Stomach (tissue), 9 donors: ENCODE results near the gene RABAC1. TPM values are rescaled to one million over a fixed set of nuclear protein-coding genes. Genes with fewer than 3 reads are reported as not detected.

Experiments
- DNase-seq, 2 donors: peaks; one replicate each; pipeline versions ENCODE4 v3.0.0 to v3.0.0-alpha.2; 2013 to 2019
- H3K27ac ChIP-seq, 5 donors: fragments of 200-600 bp in 4 of 5; sonication (generic) in 4 of 5; one replicate each; pipeline ENCODE4 v1.5.1; 2013 to 2019; ENCODE audit warnings: mild to moderate bottlenecking in 1 of 5, moderate library complexity in 1 of 5
- H3K27me3 ChIP-seq, 3 donors: fragments of 200-600 bp; sonication (generic); one replicate each; pipeline ENCODE4 v1.5.1; 2017 to 2019; ENCODE audit warnings: mixed run types in 1 of 3
- H3K36me3 ChIP-seq, 4 donors: fragments of 200-600 bp; sonication (generic); 1 replicate in 3 of 4; 2 replicates in 1 of 4; pipeline ENCODE4 v1.5.1; 2016 to 2019
- H3K4me1 ChIP-seq, 4 donors: fragments of 200-600 bp; sonication (generic); one replicate each; pipeline ENCODE4 v1.5.1; 2016 to 2019
- H3K4me3 ChIP-seq, 4 donors: fragments of 200-600 bp; sonication (generic) in 3 of 4; one replicate each; pipeline ENCODE4 v1.5.1; 2016 to 2019; ENCODE audit warnings: mild to moderate bottlenecking in 1 of 4
- H3K9me3 ChIP-seq, 4 donors: fragments of 200-600 bp; sonication (generic); one replicate each; pipeline ENCODE4 v1.5.1; 2016 to 2019
- EP300 ChIP-seq: sonication (generic); formaldehyde crosslinking; IDR thresholded peaks from one replicate; pipeline ENCODE4 v1.6.1; 2017; ENCODE audit warnings: antibody characterized with exemption
- POLR2A ChIP-seq, 4 donors: fragments of 450-650 bp; IDR thresholded peaks; one replicate each; pipeline ENCODE4 v1.6.1; 2016; ENCODE audit warnings: antibody characterized with exemption in 4 of 4, control low read depth in 2 of 4, mild to moderate bottlenecking in 1 of 4, moderate library complexity in 1 of 4
- POLR2AphosphoS5 ChIP-seq, 3 donors: sonication (generic); formaldehyde crosslinking; IDR thresholded peaks; one replicate each; pipeline ENCODE4 v1.6.1; 2016; ENCODE audit warnings: antibody characterized with exemption in 3 of 3
- WGBS, 5 donors: extraction: QIAGEN DNeasy Blood & Tissue Kit in 3 of 5; methylation state at CpG; one replicate each; pipeline versions ENCODE4 v1.1.5 to v1.1.7; 2013 to 2018; 5-methylcytosine and 5-hydroxymethylcytosine counted together
- intact Hi-C: fragments of 100-400 bp; cut with DNase I; formaldehyde crosslinking; loops from one replicate; pipeline ENCODE4 v1.15.1; 2023; ENCODE audit warnings: low total_unique reads
- polyA plus RNA-seq, 3 donors: library from polyadenylated mRNA; stranded (reverse); fragments of 200-250 nt; gene quantifications; one replicate each; pipeline ENCODE4 v1.2.3, GENCODE V29; 2013
- total RNA-seq, 5 donors: library from RNA; depleted of rRNA; stranded (reverse); fragments of >200 nt; gene quantifications; one replicate each; pipeline versions ENCODE4 v1.1.0 to v1.2.3, GENCODE V29; 2014 to 2016
- TF ChIP-seq, protein P1 (sequence below), 7 experiments: fragments of 450-650 bp in 4 of 7; fragments of 200-600 bp in 3 of 7; sonication (generic) in 3 of 7; IDR thresholded peaks; one replicate each; pipeline ENCODE4 v1.5.1; 2016 to 2019; ENCODE audit warnings: antibody characterized with exemption in 7 of 7, control low read depth in 2 of 7, mild to moderate bottlenecking in 1 of 7
- donor health status: healthy with polysubstance abuse.
- donor health status: Bipolar disorder and iron deficiency.
- donor health status: healthy.

RABAC1 gene
- total and polyA plus RNA-seq, 8 donors = 44.6 to 499 (median 132) TPM

DNA sequence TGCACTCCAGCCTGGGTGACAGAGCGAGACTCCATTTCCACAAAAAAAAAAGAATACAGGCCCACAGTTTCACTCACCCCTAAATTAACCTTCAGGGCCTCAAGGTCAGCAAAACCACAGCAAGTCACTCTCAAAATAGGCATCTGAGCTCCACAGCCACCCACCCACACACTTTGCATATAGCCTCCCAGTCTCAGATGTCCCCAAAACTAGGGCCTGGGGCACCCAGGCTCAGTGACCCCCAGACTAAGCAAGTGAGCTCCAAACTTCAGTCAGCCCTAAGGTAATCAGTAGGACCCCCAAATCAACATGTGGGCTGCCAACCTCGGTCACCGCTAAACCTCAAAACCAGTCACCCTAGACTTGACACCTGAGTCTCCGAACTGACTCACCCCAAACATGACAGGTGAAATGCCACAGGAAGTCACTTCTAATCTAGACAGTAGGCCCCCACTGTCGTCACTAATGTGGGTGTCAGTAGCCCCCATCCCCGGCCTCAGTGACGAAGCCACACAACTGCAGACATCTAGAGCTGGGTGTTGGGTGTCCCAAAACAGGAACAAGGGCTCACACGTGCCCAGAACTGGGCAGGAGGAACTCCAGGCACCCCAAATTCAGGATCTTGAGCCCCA, 13.9 kb downstream of the RABAC1 start:
- Histone ChIP-seq H3K36me3 (no peaks in the 10 kb centered on the region), H3K9me3 (no peaks in the 10 kb centered on the region), H3K27ac (peak overlapping the region in 1 of 5 donors; percentile 39), H3K4me3 (no peak overlapping the region), H3K4me1 (peaks cover 9 to 11% (median 10%) of the 10 kb centered on the region in 4 donors), H3K27me3 (peaks cover 1 to 33% (median 14%) of the 10 kb centered on the region in 3 donors)
- 73 to 85% (median 80%) methylated on average over 7 to 8 of the region's 8 CpGs for WGBS, 5 donors
- peak; percentile 61 to 70 for DNase-seq
- intact Hi-C loops = no loop called here
- TF ChIP-seq POLR2A (IDR thresholded peaks at IDR 0.05) (no peak), EP300 (no peak), POLR2AphosphoS5 (IDR thresholded peaks at IDR 0.05) (no peak)
- TF ChIP-seq, protein P1, sequence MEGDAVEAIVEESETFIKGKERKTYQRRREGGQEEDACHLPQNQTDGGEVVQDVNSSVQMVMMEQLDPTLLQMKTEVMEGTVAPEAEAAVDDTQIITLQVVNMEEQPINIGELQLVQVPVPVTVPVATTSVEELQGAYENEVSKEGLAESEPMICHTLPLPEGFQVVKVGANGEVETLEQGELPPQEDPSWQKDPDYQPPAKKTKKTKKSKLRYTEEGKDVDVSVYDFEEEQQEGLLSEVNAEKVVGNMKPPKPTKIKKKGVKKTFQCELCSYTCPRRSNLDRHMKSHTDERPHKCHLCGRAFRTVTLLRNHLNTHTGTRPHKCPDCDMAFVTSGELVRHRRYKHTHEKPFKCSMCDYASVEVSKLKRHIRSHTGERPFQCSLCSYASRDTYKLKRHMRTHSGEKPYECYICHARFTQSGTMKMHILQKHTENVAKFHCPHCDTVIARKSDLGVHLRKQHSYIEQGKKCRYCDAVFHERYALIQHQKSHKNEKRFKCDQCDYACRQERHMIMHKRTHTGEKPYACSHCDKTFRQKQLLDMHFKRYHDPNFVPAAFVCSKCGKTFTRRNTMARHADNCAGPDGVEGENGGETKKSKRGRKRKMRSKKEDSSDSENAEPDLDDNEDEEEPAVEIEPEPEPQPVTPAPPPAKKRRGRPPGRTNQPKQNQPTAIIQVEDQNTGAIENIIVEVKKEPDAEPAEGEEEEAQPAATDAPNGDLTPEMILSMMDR (IDR thresholded peaks at IDR 0.05) = no peak

DNA sequence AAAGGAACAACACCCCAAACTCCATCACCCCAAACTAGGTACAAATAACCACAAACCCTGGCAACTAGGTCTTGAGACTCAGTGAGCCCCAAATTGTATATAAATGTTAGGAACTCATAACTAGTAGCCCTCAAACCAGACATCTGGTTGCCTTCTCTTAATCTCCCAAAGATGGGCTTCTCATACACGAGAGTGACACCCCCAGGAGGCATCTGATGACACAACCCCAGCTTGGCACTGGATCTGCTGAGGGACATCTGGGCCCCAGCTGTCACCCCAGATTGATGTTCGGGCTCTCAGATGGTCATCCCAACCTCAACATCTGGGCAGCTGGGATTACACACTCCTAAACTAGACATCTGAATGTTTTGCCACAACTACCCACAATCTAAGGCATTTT, 14.8 kb downstream of the RABAC1 start:
- peaks cover 16 to 19% (median 17%) of the 10 kb centered on the region in 4 donors for H3K4me1 ChIP-seq
- intact Hi-C loops = no loop called here
- H3K27ac ChIP-seq = peak overlapping the region in 1 of 5 donors; percentile 39
- no peak overlapping the region for H3K4me3 ChIP-seq
- DNase-seq = no peak
- 39 to 62% (median 61%) methylated on average over 2 of the region's 2 CpGs for whole genome bisulfite sequencing, 5 donors
- H3K27me3 ChIP-seq = peaks cover 5 to 42% (median 21%) of the 10 kb centered on the region in 3 donors
- H3K9me3 ChIP-seq = no peaks in the 10 kb centered on the region
- no peak for TF ChIP-seq POLR2A (IDR thresholded peaks at IDR 0.05)
- TF ChIP-seq, protein P1 (IDR thresholded peaks at IDR 0.05) = no peak
- TF ChIP-seq POLR2AphosphoS5 (IDR thresholded peaks at IDR 0.05) = no peak
- TF ChIP-seq EP300 = no peak
- H3K36me3 ChIP-seq = no peaks in the 10 kb centered on the region

DNA sequence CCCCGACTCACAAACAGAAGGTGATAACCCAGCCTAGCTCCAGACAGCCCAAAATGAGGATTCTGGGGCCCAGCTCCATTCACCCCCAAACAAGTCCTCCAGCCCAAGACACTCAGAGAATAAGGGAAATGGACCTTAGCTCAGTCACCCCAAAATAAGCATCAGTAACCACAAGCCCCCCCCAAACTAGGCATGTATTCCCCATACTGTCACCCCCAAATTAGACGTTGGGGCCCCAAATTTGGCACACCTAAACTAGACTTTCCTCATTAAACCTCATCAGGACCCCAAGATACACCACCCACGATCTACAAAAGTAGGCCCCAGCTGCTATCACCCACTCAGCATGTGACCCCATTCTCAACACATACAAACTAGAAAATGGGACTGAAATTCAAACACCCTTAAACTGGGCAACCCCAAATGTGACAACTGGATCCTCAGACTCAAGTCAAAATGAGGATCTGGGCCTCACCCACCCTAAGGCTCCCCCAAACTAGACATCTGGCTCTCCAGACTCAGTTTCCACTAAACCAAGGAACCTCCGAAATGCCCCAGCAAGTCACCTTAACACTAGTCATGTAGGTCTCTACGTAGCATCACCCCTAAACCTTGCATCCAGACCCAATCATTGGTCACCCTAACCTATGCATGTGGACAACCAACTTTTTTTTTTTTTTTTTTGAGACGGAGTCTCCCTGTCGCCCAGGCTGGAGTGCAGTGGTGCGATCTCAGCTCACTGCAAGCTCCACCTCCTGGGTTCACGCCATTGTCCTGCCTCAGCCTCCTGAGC, 17.5 kb downstream of the RABAC1 start:
- peaks cover 16 to 19% (median 17%) of the 10 kb centered on the region in 4 donors for H3K4me1 ChIP-seq
- intact Hi-C loops = no loop called here
- H3K36me3 ChIP-seq = no peaks in the 10 kb centered on the region
- DNase-seq = no peak
- TF ChIP-seq POLR2AphosphoS5 (IDR thresholded peaks at IDR 0.05) (no peak), EP300 (no peak), POLR2A (IDR thresholded peaks at IDR 0.05) (no peak)
- TF ChIP-seq, protein P1 (IDR thresholded peaks at IDR 0.05) = no peak
- WGBS, 5 donors = 80 to 86% (median 84%) methylated on average over 8 to 9 of the region's 9 CpGs
- peaks cover 5 to 68% (median 21%) of the 10 kb centered on the region in 3 donors for H3K27me3 ChIP-seq
- no peaks in the 10 kb centered on the region for H3K9me3 ChIP-seq
- no peak overlapping the region for H3K27ac ChIP-seq
- no peak overlapping the region for H3K4me3 ChIP-seq

DNA sequence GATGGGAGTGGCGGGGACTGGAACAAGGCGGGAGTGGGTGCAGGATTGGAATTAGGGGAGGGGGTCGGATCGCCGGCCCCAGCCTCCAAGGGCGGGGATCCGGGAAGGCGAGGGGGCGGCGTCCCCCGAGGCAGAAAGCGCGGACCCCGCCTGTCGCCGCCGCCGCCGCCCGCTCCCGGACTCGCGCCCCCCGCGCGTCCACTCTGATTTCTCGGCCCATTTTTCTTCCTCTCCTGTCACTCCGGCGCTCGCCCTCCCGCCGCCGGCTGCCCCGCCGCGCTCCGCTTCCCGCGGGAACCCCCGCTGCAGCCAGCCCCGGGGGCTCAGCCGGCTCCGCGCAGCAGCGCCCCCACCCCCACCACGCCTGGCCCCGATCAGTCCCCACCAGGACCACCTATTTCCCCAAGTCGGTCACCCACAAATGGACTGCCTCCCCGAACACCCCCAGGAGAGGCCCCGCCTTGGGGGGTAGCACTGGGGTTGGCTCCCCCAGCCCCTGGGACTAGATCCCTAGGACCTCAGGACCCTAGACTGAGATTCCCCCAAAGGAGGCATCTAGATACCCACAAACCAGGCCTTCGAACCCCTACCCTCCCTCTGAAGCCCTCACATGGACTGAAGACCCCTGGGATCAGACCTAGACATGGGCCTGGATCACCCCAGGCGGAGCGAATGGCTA, 18.3 kb downstream of the RABAC1 start:
- Histone ChIP-seq H3K27me3 (peaks cover 6 to 75% (median 25%) of the 10 kb centered on the region in 3 donors), H3K4me1 (peaks cover 16 to 25% (median 21%) of the 10 kb centered on the region in 4 donors), H3K36me3 (no peaks in the 10 kb centered on the region), H3K4me3 (peak overlapping the region; percentile 46 to 64 (median 56)), H3K9me3 (no peaks in the 10 kb centered on the region), H3K27ac (peak overlapping the region in 4 of 5 donors; percentile 23 to 60 (median 50))
- TF ChIP-seq, protein P1 (IDR thresholded peaks at IDR 0.05) = no peak
- TF ChIP-seq POLR2AphosphoS5 (IDR thresholded peaks at IDR 0.05) = no peak
- TF ChIP-seq EP300 = no peak
- TF ChIP-seq POLR2A (IDR thresholded peaks at IDR 0.05) = no peak
- DNase-seq = no peak
- 4 to 15% (median 11%) methylated on average over 27 to 51 of the region's 53 CpGs for WGBS, 5 donors
- intact Hi-C loops = no loop called here
